Neutrophil (primary cell): ENCODE measurements around the gene QSOX1.

ENCODE experiments used
- H3K27ac ChIP-seq: fragments of 200-600 bp; sonication (generic); 2 replicates; pipeline ENCODE4 v1.5.1; 2016; ENCODE audit warnings: mild to moderate bottlenecking, moderate library complexity
- H3K27me3 ChIP-seq: fragments of 200-600 bp; sonication (generic); 2 replicates; pipeline ENCODE4 v1.6.0; 2016; ENCODE audit warnings: mild to moderate bottlenecking
- H3K36me3 ChIP-seq: fragments of 200-600 bp; sonication (generic); 2 replicates; pipeline ENCODE4 v1.5.1; 2017
- H3K4me1 ChIP-seq, 2 experiments: fragments of 200-600 bp in 1 of 2; sonication (generic) in 1 of 2; 1 replicate in 1 of 2; 2 replicates in 1 of 2; pipeline versions ENCODE4 v1.5.1 to v1.6.1; 2013 to 2016; ENCODE audit warnings: low read depth in 1 of 2, low read length in 1 of 2, mild to moderate bottlenecking in 1 of 2, moderate library complexity in 1 of 2; ENCODE audit not compliant: control insufficient read depth in 1 of 2, insufficient read depth in 1 of 2
- H3K4me3 ChIP-seq, 2 experiments: fragments of 200-600 bp in 1 of 2; sonication (generic) in 1 of 2; 1 replicate in 1 of 2; 2 replicates in 1 of 2; pipeline ENCODE4 v1.5.1; 2013 to 2016; ENCODE audit warnings: low read depth in 1 of 2, low read length in 1 of 2, mild to moderate bottlenecking in 1 of 2, moderate library complexity in 1 of 2
- H3K9me3 ChIP-seq: fragments of 200-600 bp; sonication (generic); 2 replicates; pipeline ENCODE4 v1.5.1; 2016
- TF ChIP-seq, protein P1 (sequence below): fragments of 200-600 bp; sonication (generic); IDR thresholded peaks from 2 replicates; pipeline ENCODE4 v1.5.1; 2016; ENCODE audit warnings: antibody characterized with exemption

The QSOX1 gene

GRCh38 chr1:180116964-180117763, 37.5 kb upstream of the QSOX1 start:
- TF ChIP-seq, protein P1, sequence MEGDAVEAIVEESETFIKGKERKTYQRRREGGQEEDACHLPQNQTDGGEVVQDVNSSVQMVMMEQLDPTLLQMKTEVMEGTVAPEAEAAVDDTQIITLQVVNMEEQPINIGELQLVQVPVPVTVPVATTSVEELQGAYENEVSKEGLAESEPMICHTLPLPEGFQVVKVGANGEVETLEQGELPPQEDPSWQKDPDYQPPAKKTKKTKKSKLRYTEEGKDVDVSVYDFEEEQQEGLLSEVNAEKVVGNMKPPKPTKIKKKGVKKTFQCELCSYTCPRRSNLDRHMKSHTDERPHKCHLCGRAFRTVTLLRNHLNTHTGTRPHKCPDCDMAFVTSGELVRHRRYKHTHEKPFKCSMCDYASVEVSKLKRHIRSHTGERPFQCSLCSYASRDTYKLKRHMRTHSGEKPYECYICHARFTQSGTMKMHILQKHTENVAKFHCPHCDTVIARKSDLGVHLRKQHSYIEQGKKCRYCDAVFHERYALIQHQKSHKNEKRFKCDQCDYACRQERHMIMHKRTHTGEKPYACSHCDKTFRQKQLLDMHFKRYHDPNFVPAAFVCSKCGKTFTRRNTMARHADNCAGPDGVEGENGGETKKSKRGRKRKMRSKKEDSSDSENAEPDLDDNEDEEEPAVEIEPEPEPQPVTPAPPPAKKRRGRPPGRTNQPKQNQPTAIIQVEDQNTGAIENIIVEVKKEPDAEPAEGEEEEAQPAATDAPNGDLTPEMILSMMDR: no peak
- Histone ChIP-seq H3K4me1 (peaks cover 18 to 22% of the 10 kb centered on the region in 2 experiments), H3K9me3 (no peaks in the 10 kb centered on the region), H3K36me3 (peaks cover 10% of the 10 kb centered on the region), H3K4me3 (peak overlapping the region; percentile 6 to 20), H3K27ac (peak overlapping the region; percentile 62), H3K27me3 (no peaks in the 10 kb centered on the region)

- H3K4me1 ChIP-seq: peaks cover 18 to 22% of the 10 kb centered on the region in 2 experiments
- peak overlapping the region in 1 of 2 experiments; percentile 20 for H3K4me3 ChIP-seq
- H3K36me3 ChIP-seq: peaks cover 4% of the 10 kb centered on the region
- TF ChIP-seq, protein P1: no peak
- H3K27ac ChIP-seq: peak overlapping the region; percentile 62
- H3K9me3 ChIP-seq: no peaks in the 10 kb centered on the region
- no peaks in the 10 kb centered on the region for H3K27me3 ChIP-seq
Observed at GRCh38 chr1:180117764-180118116, 36.9 kb upstream of the QSOX1 start.

GRCh38 chr1:180119837-180120236, 34.8 kb upstream of the QSOX1 start:
- H3K9me3 ChIP-seq: no peaks in the 10 kb centered on the region
- H3K36me3 ChIP-seq: no peaks in the 10 kb centered on the region
- H3K27ac ChIP-seq: no peak overlapping the region

GRCh38 chr1:180123463-180123936, 31.2 kb upstream of the QSOX1 start:
- TF ChIP-seq, protein P1: no peak
- Histone ChIP-seq H3K4me1 (peaks cover 35% of the 10 kb centered on the region in 2 experiments), H3K27me3 (no peaks in the 10 kb centered on the region), H3K4me3 (no peak overlapping the region), H3K36me3 (no peaks in the 10 kb centered on the region), H3K9me3 (no peaks in the 10 kb centered on the region), H3K27ac (no peak overlapping the region)

More at GRCh38 chr1:180119837-180120236, 34.8 kb upstream of the QSOX1 start:
- Histone ChIP-seq H3K4me3 (no peak overlapping the region), H3K27me3 (no peaks in the 10 kb centered on the region), H3K4me1 (peaks cover 22 to 28% of the 10 kb centered on the region in 2 experiments)
- TF ChIP-seq, protein P1: no peak

GRCh38 chr1:180130651-180131050, 24.0 kb upstream of the QSOX1 start:
- H3K4me3 ChIP-seq: peak overlapping the region; percentile 63 to 71
- TF ChIP-seq, protein P1: no peak
- H3K27ac ChIP-seq: peak overlapping the region; percentile 86
- no peaks in the 10 kb centered on the region for H3K9me3 ChIP-seq
- peaks cover 3% of the 10 kb centered on the region for H3K36me3 ChIP-seq
- peaks cover 77 to 84% of the 10 kb centered on the region in 2 experiments for H3K4me1 ChIP-seq
- no peaks in the 10 kb centered on the region for H3K27me3 ChIP-seq
